ENCODE results near the gene CLMP.

- TF ChIP-seq CTCF (IDR thresholded peaks at IDR 0.05) (no peak), POLR2A (IDR thresholded peaks at IDR 0.05) (no peak), EP300 (IDR thresholded peaks at IDR 0.05) (no peak)
Measured at GRCh38 chr11:123072332-123072761, 122.7 kb downstream of the CLMP start.

All from ovary (tissue), 3 donors.